HEK293T (cell line): Measurements from ENCODE around the gene GJB5.

Experiments
- ARNT ChIP-seq: fragments of 450-650 bp; IDR thresholded peaks from 2 replicates; pipeline ENCODE4 v1.6.1; 2017; ENCODE audit warnings: mild to moderate bottlenecking
- BHLHE40 ChIP-seq: fragments of 450-650 bp; IDR thresholded peaks from 2 replicates; pipeline ENCODE4 v1.6.1; 2016; ENCODE audit warnings: mild to moderate bottlenecking, moderate library complexity, borderline replicate concordance
- ELF4 ChIP-seq: fragments of 450-650 bp; IDR thresholded peaks from 2 replicates; pipeline ENCODE4 v1.6.1; 2017; ENCODE audit warnings: antibody characterized with exemption
- FOXA1 ChIP-seq: fragments of 450-650 bp; IDR thresholded peaks from 2 replicates; pipeline ENCODE4 v1.6.1; 2016; ENCODE audit warnings: mild to moderate bottlenecking
- FOXK2 ChIP-seq: fragments of 450-650 bp; IDR thresholded peaks from 2 replicates; pipeline ENCODE4 v1.6.1; 2016; ENCODE audit warnings: mild to moderate bottlenecking
- HDGF ChIP-seq: fragments of 450-650 bp; IDR thresholded peaks from 2 replicates; pipeline ENCODE4 v1.6.1; 2017; ENCODE audit warnings: antibody characterized with exemption, borderline replicate concordance
- L3MBTL2 ChIP-seq: fragments of 450-650 bp; conservative IDR thresholded peaks from 2 replicates; pipeline ENCODE4 v1.6.1; 2016; ENCODE audit warnings: mild to moderate bottlenecking
- NFRKB ChIP-seq: fragments of 450-650 bp; IDR thresholded peaks from 2 replicates; pipeline ENCODE4 v1.6.1; 2016; ENCODE audit warnings: mild to moderate bottlenecking, moderate library complexity
- PKNOX1 ChIP-seq: fragments of 450-650 bp; IDR thresholded peaks from 2 replicates; pipeline ENCODE4 v1.6.1; 2016
- SP1 ChIP-seq: fragments of 450-650 bp; IDR thresholded peaks from 2 replicates; pipeline ENCODE4 v1.6.1; 2017
- SUZ12 ChIP-seq: fragments of 450-650 bp; IDR thresholded peaks from 2 replicates; pipeline ENCODE4 v1.6.1; 2016; ENCODE audit warnings: mild to moderate bottlenecking
- TARDBP ChIP-seq: fragments of 450-650 bp; IDR thresholded peaks from 2 replicates; pipeline ENCODE4 v1.6.1; 2016
- ZNF384 ChIP-seq: fragments of 450-650 bp; IDR thresholded peaks from 2 replicates; pipeline ENCODE4 v1.6.1; 2016

- TF ChIP-seq BHLHE40 (no peak), HDGF (no peak), SUZ12 (no peak), SP1 (no peak), ZNF384 (no peak), PKNOX1 (no peak), NFRKB (no peak), FOXA1 (no peak), ELF4 (no peak), TARDBP (no peak), ARNT (no peak), FOXK2 (no peak), L3MBTL2 (no peak)
Observed at GRCh38 chr1:34740161-34740868, 14.5 kb upstream of the GJB5 start.
